HCT116 (cell line): ENCODE measurements around the gene SEC14L1. TPM values are rescaled to one million over a fixed set of nuclear protein-coding genes. Genes with fewer than 3 reads are reported as not detected.
A peak's percentile ranks its signal among the peaks of the same experiment; 100 is the strongest.

ENCODE experiments used
- ATAC-seq: fragments of 200-7000 bp; cut with Tn5 transposase; 2 replicates; pipeline ENCODE4 v1.9.1; 2020; ENCODE audit warnings: mild to moderate bottlenecking, moderate library complexity
- BruUV-seq: library from RNA; stranded (reverse); fragments of 400-500 nt; replicated peaks from 2 replicates; lab custom pipeline; 2021; lab: Mats Ljungman, UMichigan
- CTCF ChIA-PET: fragments of 300-600 bp; sonication (Branson Sonifier 250); formaldehyde crosslinking; loops from one replicate; lab custom pipeline; 2021; ENCODE audit warnings: antibody characterized with exemption; lab: Charles Lee
- POLR2A ChIA-PET: fragments of 300-600, 350-600 bp; sonication (Branson Sonifier 250); formaldehyde crosslinking; loops from one replicate; lab custom pipeline; 2021; ENCODE audit warnings: antibody characterized with exemption; lab: Charles Lee
- RAD21 ChIA-PET, 2 experiments: fragments of 300-600 bp; sonication (Branson Sonifier 250); formaldehyde crosslinking; loops; one replicate each; lab custom pipeline; 2023; ENCODE audit warnings: low total read pairs in 2 of 2; ENCODE audit not compliant: uncharacterized antibody in 2 of 2, unreplicated experiment in 2 of 2, low non-redundant PET in 1 of 2; lab: Charles Lee
- DNase-seq: peaks from one replicate; pipeline ENCODE4 v3.0.0-alpha.2; 2010; ENCODE audit warnings: low read depth, low spot score
- H2AFZ ChIP-seq: fragments of 200-600 bp; shearing (Covaris generic), sonication (generic); 2 replicates; pipeline ENCODE4 v1.6.1; 2017; ENCODE audit warnings: low read depth, mixed run types, mixed read lengths, antibody characterized with exemption, low read length; ENCODE audit not compliant: poor library complexity, severe bottlenecking
- H3K27ac ChIP-seq: 2 replicates; pipeline ENCODE4 v1.5.1; 2012; ENCODE audit warnings: low read depth, low read length
- H3K27me3 ChIP-seq: fragments of 200-600 bp; sonication (generic); 2 replicates; pipeline ENCODE4 v1.6.1; 2016; ENCODE audit warnings: mixed run types, low read length, mixed read lengths; ENCODE audit not compliant: insufficient read depth
- H3K36me3 ChIP-seq, 2 experiments: fragments of 200-500 bp in 1 of 2; fragments of 200-600 bp in 1 of 2; sonication (Bioruptor generic) in 1 of 2; sonication (generic) in 1 of 2; 2 replicates each; pipeline versions ENCODE4 v1.5.1 to v1.6.1; 2014 to 2016; ENCODE audit warnings: low read length in 2 of 2, inconsistent platforms in 1 of 2, mixed read lengths in 1 of 2, mixed run types in 1 of 2; ENCODE audit not compliant: insufficient read depth in 2 of 2, control insufficient read depth in 1 of 2
- H3K4me1 ChIP-seq, 2 experiments: fragments of 200-600 bp in 1 of 2; sonication (generic) in 1 of 2; 2 replicates each; pipeline versions ENCODE4 v1.5.1 to v1.6.1; 2012 to 2017; ENCODE audit warnings: low read length in 2 of 2, inconsistent platforms in 1 of 2, mild to moderate bottlenecking in 1 of 2, mixed read lengths in 1 of 2, mixed run types in 1 of 2, moderate library complexity in 1 of 2; ENCODE audit not compliant: insufficient read depth in 2 of 2, control insufficient read depth in 1 of 2
- H3K4me2 ChIP-seq: fragments of 200-600 bp; sonication (generic); 2 replicates; pipeline ENCODE4 v1.6.1; 2017; ENCODE audit warnings: mixed run types, low read length, mixed read lengths
- H3K4me3 ChIP-seq, 2 experiments: fragments of 200-600 bp in 1 of 2; sonication (generic) in 1 of 2; replicated peaks in 1 of 2; 2 replicates each; pipeline ENCODE4 v1.5.1; 2011 to 2016; ENCODE audit warnings: low read length in 2 of 2, control low read depth in 1 of 2, low read depth in 1 of 2, mild to moderate bottlenecking in 1 of 2, mixed read lengths in 1 of 2, mixed run types in 1 of 2
- H3K79me2 ChIP-seq: fragments of 200-600 bp; sonication (generic); 2 replicates; pipeline ENCODE4 v1.6.1; 2017; ENCODE audit warnings: mild to moderate bottlenecking, mixed run types, low read length, moderate library complexity, mixed read lengths; ENCODE audit not compliant: insufficient read depth
- H3K9ac ChIP-seq: fragments of 200-600 bp; sonication (generic); 2 replicates; pipeline ENCODE4 v1.6.1; 2016; ENCODE audit warnings: low read length, mixed read lengths
- H3K9me2 ChIP-seq: fragments of 200-600 bp; sonication (generic), shearing (Covaris generic); 2 replicates; pipeline ENCODE4 v1.6.1; 2017; ENCODE audit warnings: mixed run types, mild to moderate bottlenecking, moderate library complexity; ENCODE audit not compliant: insufficient read depth
- H3K9me3 ChIP-seq, 2 experiments: fragments of 200-500 bp in 1 of 2; fragments of 200-600 bp in 1 of 2; sonication (Bioruptor generic) in 1 of 2; sonication (generic) in 1 of 2; 2 replicates each; pipeline ENCODE4 v1.6.1; 2014 to 2017; ENCODE audit warnings: low read length in 2 of 2, mixed read lengths in 2 of 2, inconsistent platforms in 1 of 2, low read depth in 1 of 2, mild to moderate bottlenecking in 1 of 2, mixed run types in 1 of 2, moderate library complexity in 1 of 2; ENCODE audit not compliant: control insufficient read depth in 1 of 2, insufficient read depth in 1 of 2
- H4K20me1 ChIP-seq: fragments of 200-600 bp; sonication (generic), shearing (Covaris generic); 2 replicates; pipeline ENCODE4 v1.6.1; 2017; ENCODE audit warnings: mixed run types, mild to moderate bottlenecking, moderate library complexity; ENCODE audit not compliant: insufficient read depth
- CTCF ChIP-seq, 3 experiments: fragments of 200-600 bp in 1 of 3; sonication (generic) in 1 of 3; IDR thresholded peaks in 2 of 3; conservative IDR thresholded peaks in 1 of 3; 2 replicates each; pipeline ENCODE4 v1.5.1; 2012 to 2017; ENCODE audit warnings: low read depth in 2 of 3, low read length in 2 of 3, antibody characterized with exemption in 1 of 3, borderline replicate concordance in 1 of 3, control low read depth in 1 of 3, mild to moderate bottlenecking in 1 of 3, mixed read lengths in 1 of 3, mixed run types in 1 of 3, moderate library complexity in 1 of 3; ENCODE audit not compliant: insufficient read depth in 1 of 3
- TCF7L2 ChIP-seq: IDR thresholded peaks from 2 replicates; pipeline ENCODE4 v1.7.0; 2011; ENCODE audit warnings: borderline replicate concordance, inconsistent platforms; ENCODE audit not compliant: insufficient read depth, insufficient read length; ENCODE audit errors: extremely low read depth
- intact Hi-C: fragments of 100-400 bp; cut with micrococcal nuclease; formaldehyde crosslinking; loops from 2 replicates; pipeline ENCODE4 v1.10.0; 2022
- total RNA-seq: library from RNA; stranded (reverse); gene quantifications from one replicate; pipeline ENCODE4 v1.2.1, GENCODE V29; 2021; ENCODE audit not compliant: unreplicated experiment

Gene SEC14L1
- total RNA-seq, 1 experiment from 2014 or later: 59.7 TPM

GRCh38 chr17:77266213-77266612 lies 125.4 kb downstream of the SEC14L1 start:
- intact Hi-C loops: no loop called here
- ChIA-PET RAD21 (no interaction called here), CTCF (interaction anchor here (1.0 to 1.6 kb wide), 3 partner anchors 9 to 11 kb away, joined by 3 to 12 read pairs (median 6); no protein-coding TSS in a partner anchor), POLR2A (interaction anchor here (1.4 kb wide), 1 partner anchor 11 kb away, joined by 4 read pairs; no protein-coding TSS in a partner anchor)
- Histone ChIP-seq H3K79me2 (no peaks in the 10 kb centered on the region), H3K4me2 (no peak overlapping the region), H4K20me1 (no peaks in the 10 kb centered on the region), H3K4me3 (no peak overlapping the region), H3K9me2 (no peaks in the 10 kb centered on the region), H3K9ac (no peak overlapping the region), H3K36me3 (no peaks in the 10 kb centered on the region), H3K4me1 (peaks cover 6 to 17% of the 10 kb centered on the region in 2 experiments; a peak in 3 of 4 replicates)
- BruUV-seq: no TSS peak
- no peak for DNase-seq
- ATAC-seq: peak; percentile 70
- no peak for TF ChIP-seq TCF7L2
- TF ChIP-seq CTCF (IDR thresholded peaks at IDR 0.05 in 2 of 3, conservative IDR thresholded peaks at IDR 0.05 in 1 of 3; ENCODE audit: borderline replicate concordance in 1 of 3, insufficient read depth in 1 of 3, low read depth in 2 of 3, low read length in 2 of 3): 0 out of 6 replicates have a peak, but pooled peaks of 1 of the 3 experiments have one; percentile 1
- TF ChIP-seq, all 23 proteins: peak for 1
- Histone ChIP-seq H2AFZ (no peak overlapping the region), H3K9me3 (no peaks in the 10 kb centered on the region), H3K27me3 (no peaks in the 10 kb centered on the region), H3K27ac (no peak overlapping the region)
